SH-SY5Y (cell line): ENCODE data around the gene SLC22A3.

Experiments used
- GATA2 ChIP-seq: IDR thresholded peaks from 2 replicates; pipeline ENCODE4 v1.6.1; 2011; ENCODE audit warnings: mild to moderate bottlenecking, low read depth, low read length
- GATA3 ChIP-seq: IDR thresholded peaks from 2 replicates; pipeline ENCODE4 v1.6.1; 2011; ENCODE audit warnings: low read depth, mild to moderate bottlenecking, low read length, moderate library complexity

GRCh38 chr6:160316261-160316660 lies 31.9 kb upstream of the SLC22A3 start:
- TF ChIP-seq GATA3: no peak
- TF ChIP-seq GATA2: no peak
